Spleen (tissue), 11 donors: ENCODE measurements around the gene MAGI2. TPM values are rescaled to one million over a fixed set of nuclear protein-coding genes. Genes with fewer than 3 reads are reported as not detected.

Experiments used
- DNase-seq: peaks from one replicate; pipeline ENCODE4 v3.0.0-alpha.2; 2020
- H3K27ac ChIP-seq, 8 donors: fragments of 200-600 bp; sonication (generic) in 7 of 8; 1 replicate in 4 of 8; 2 replicates in 4 of 8; pipeline versions ENCODE4 v1.5.0 to v1.8.0; 2016 to 2021; ENCODE audit warnings: inconsistent platforms in 4 of 8, mild to moderate bottlenecking in 4 of 8, moderate library complexity in 1 of 8
- H3K27me3 ChIP-seq, 7 donors: fragments of 200-600 bp; sonication (generic) in 6 of 7; replicated peaks in 1 of 7; 1 replicate in 4 of 7; 2 replicates in 3 of 7; pipeline versions ENCODE4 v1.5.0 to v1.8.0; 2016 to 2021; ENCODE audit warnings: inconsistent platforms in 3 of 7, mild to moderate bottlenecking in 1 of 7
- H3K36me3 ChIP-seq, 6 donors: fragments of 200-600 bp; sonication (generic) in 5 of 6; 1 replicate in 4 of 6; 2 replicates in 2 of 6; pipeline versions ENCODE4 v1.5.0 to v1.8.0; 2016 to 2021; ENCODE audit warnings: inconsistent platforms in 2 of 6
- H3K4me1 ChIP-seq, 6 donors: fragments of 200-600 bp; sonication (generic) in 5 of 6; 1 replicate in 3 of 6; 2 replicates in 3 of 6; pipeline versions ENCODE4 v1.5.0 to v1.8.0; 2016 to 2021; ENCODE audit warnings: inconsistent platforms in 3 of 6
- H3K4me3 ChIP-seq, 8 donors: fragments of 200-600 bp; sonication (generic) in 7 of 8; 1 replicate in 4 of 8; 2 replicates in 4 of 8; pipeline versions ENCODE4 v1.5.0 to v1.8.0; 2016 to 2021; ENCODE audit warnings: inconsistent platforms in 4 of 8, mild to moderate bottlenecking in 4 of 8, moderate library complexity in 2 of 8
- H3K9me3 ChIP-seq, 8 donors: fragments of 200-600 bp; sonication (generic) in 7 of 8; 1 replicate in 4 of 8; 2 replicates in 4 of 8; pipeline versions ENCODE4 v1.5.0 to v1.8.0; 2016 to 2021; ENCODE audit warnings: inconsistent platforms in 4 of 8
- POLR2A ChIP-seq, 3 donors: fragments of 450-650 bp; IDR thresholded peaks; one replicate each; pipeline ENCODE4 v1.5.1; 2017; ENCODE audit warnings: antibody characterized with exemption in 3 of 3, mild to moderate bottlenecking in 1 of 3
- POLR2AphosphoS5 ChIP-seq, 3 donors: sonication (generic); formaldehyde crosslinking; IDR thresholded peaks; one replicate each; pipeline ENCODE4 v1.5.1; 2017; ENCODE audit warnings: antibody characterized with exemption in 3 of 3
- WGBS, 5 donors: extraction: QIAGEN DNeasy Blood & Tissue Kit in 3 of 5; methylation state at CpG; one replicate each; pipeline versions ENCODE4 v1.1.5 to v1.1.7; 2013 to 2018; 5-methylcytosine and 5-hydroxymethylcytosine counted together
- intact Hi-C: fragments of 100-400 bp; cut with DNase I; formaldehyde crosslinking; loops from one replicate; pipeline ENCODE4 v1.15.0; 2023; ENCODE audit warnings: low total_unique reads
- polyA plus RNA-seq, 3 donors: library from polyadenylated mRNA; stranded (reverse); fragments of 200-250 nt; gene quantifications; one replicate each; pipeline ENCODE4 v1.2.1, GENCODE V29; 2013
- total RNA-seq, 7 donors: library from RNA; depleted of rRNA in 3 of 7; stranded (reverse); fragments of >200 nt in 3 of 7; fragmentation: NEBNext Ultra II Directional in 4 of 7; extraction: Animal tissue kit (Norgen Biotek cat#: 25700) in 4 of 7; gene quantifications; one replicate each; pipeline versions ENCODE4 v1.1.0 to v1.2.1, GENCODE V29; 2016 to 2021
- TF ChIP-seq, protein P1 (sequence below), 11 experiments: fragments of 200-600 bp in 7 of 11; fragments of 450-650 bp in 4 of 11; sonication (generic) in 4 of 11; IDR thresholded peaks in 8 of 11; conservative IDR thresholded peaks in 3 of 11; 1 replicate in 7 of 11; 2 replicates in 4 of 11; pipeline versions ENCODE4 v1.4.0 to v1.8.0; 2016 to 2021; ENCODE audit warnings: antibody characterized with exemption in 11 of 11, inconsistent platforms in 4 of 11, mild to moderate bottlenecking in 1 of 11
- donor health status: healthy with polysubstance abuse.
- donor health status: DM: no; HTN: no; CAD: no; lungs with moderate emphysema.
- donor health status: DM: no; HTN: no; CAD: no.
- donor health status: Bipolar disorder and iron deficiency.
- donor health status: healthy.
- donor health status: DM: no; HTN: no; CAD: no.
- donor health status: DM: yes; HTN: yes; CAD: no.

Gene MAGI2
- total and polyA plus RNA-seq, 10 donors, result 0.74 to 18.1 (median 11.1) TPM

DNA sequence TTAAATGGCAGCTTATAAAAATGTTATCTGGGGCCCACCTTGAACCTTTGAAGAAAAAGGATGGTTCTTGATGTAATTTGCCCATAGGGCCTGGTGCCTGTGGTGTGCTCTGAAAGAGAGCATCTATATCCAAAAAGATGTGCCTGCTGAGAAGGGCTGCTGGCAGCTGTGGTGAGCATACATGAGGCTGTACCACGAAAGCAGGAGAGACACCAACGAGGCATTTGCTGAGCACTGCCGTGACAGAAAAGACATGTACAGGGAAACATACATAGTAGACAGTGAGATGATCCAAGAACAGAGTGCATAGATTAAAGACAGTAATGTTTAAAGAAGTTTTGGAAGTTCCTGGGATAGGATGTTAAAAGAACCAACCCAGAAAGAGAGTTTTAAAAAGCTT, 990.4 kb downstream of the MAGI2 start:
- no peaks in the 10 kb centered on the region for H3K36me3 ChIP-seq
- H3K4me3 ChIP-seq, result no peak overlapping the region
- intact Hi-C loops, result no loop called here
- no peaks in the 10 kb centered on the region for H3K4me1 ChIP-seq
- DNase-seq, result no peak
- no peak overlapping the region for H3K27ac ChIP-seq
- TF ChIP-seq, protein P1, sequence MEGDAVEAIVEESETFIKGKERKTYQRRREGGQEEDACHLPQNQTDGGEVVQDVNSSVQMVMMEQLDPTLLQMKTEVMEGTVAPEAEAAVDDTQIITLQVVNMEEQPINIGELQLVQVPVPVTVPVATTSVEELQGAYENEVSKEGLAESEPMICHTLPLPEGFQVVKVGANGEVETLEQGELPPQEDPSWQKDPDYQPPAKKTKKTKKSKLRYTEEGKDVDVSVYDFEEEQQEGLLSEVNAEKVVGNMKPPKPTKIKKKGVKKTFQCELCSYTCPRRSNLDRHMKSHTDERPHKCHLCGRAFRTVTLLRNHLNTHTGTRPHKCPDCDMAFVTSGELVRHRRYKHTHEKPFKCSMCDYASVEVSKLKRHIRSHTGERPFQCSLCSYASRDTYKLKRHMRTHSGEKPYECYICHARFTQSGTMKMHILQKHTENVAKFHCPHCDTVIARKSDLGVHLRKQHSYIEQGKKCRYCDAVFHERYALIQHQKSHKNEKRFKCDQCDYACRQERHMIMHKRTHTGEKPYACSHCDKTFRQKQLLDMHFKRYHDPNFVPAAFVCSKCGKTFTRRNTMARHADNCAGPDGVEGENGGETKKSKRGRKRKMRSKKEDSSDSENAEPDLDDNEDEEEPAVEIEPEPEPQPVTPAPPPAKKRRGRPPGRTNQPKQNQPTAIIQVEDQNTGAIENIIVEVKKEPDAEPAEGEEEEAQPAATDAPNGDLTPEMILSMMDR (IDR thresholded peaks at IDR 0.05 in 8 of 11, conservative IDR thresholded peaks at IDR 0.05 in 3 of 11), result no peak
- TF ChIP-seq POLR2A (IDR thresholded peaks at IDR 0.05), result no peak
- no peak for TF ChIP-seq POLR2AphosphoS5 (IDR thresholded peaks at IDR 0.05)
- WGBS, 5 donors, result 88 to 97% (median 90%) methylated on average over 3 of the region's 3 CpGs
- H3K27me3 ChIP-seq, result no peaks in the 10 kb centered on the region
- no peaks in the 10 kb centered on the region for H3K9me3 ChIP-seq

DNA sequence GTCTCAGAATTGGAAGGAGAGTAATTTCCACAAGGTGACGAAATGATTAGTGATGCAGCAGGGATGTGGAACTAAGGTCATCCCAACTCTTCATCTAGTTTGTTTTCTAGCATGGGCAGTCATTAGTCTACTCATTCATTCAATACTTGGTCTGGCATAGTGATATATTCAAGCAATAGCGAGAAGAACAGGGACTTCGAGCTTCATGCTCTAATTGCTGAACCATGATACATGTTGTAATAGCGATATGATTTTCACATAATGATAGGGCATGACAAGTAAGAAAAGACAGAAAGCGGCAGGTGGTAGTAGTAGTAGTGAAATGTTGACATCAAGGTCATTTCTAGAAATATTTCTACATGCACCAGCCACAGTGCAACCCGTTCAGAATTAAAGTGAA, 1002.8 kb downstream of the MAGI2 start:
- Histone ChIP-seq H3K4me1 (no peaks in the 10 kb centered on the region), H3K27me3 (no peaks in the 10 kb centered on the region), H3K36me3 (no peaks in the 10 kb centered on the region), H3K4me3 (no peak overlapping the region), H3K27ac (no peak overlapping the region), H3K9me3 (no peaks in the 10 kb centered on the region)
- WGBS, 5 donors, result 68 to 77% (median 74%) methylated on average over 6 of the region's 6 CpGs
- intact Hi-C loops, result no loop called here
- no peak for TF ChIP-seq POLR2A (IDR thresholded peaks at IDR 0.05)
- no peak for TF ChIP-seq POLR2AphosphoS5 (IDR thresholded peaks at IDR 0.05)
- TF ChIP-seq, protein P1 (IDR thresholded peaks at IDR 0.05 in 8 of 11, conservative IDR thresholded peaks at IDR 0.05 in 3 of 11), result no peak
- no peak for DNase-seq

DNA sequence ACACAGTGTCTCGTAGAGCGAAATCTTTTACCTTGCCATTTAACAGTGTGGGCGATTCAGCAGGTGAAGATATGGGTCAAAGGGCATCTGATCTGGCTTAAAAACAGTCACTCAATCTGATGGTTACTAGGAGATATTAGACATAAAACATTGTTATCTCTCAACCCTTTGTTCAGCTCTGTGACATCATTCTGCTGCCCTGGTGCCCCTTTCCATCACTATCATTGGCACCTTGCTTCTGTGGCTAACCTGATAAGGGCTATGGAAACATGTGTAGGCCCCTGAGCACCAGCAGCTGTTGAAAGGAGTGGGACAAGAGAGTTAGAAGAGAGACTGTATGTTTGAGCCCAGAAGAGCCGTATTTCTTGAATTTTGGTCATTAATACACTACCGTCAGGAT, 1004.6 kb downstream of the MAGI2 start:
- 89 to 96% (median 94%) methylated on average over 5 of the region's 5 CpGs for WGBS, 5 donors
- H3K4me3 ChIP-seq, result no peak overlapping the region
- no peaks in the 10 kb centered on the region for H3K27me3 ChIP-seq
- intact Hi-C loops, result no loop called here
- no peaks in the 10 kb centered on the region for H3K9me3 ChIP-seq
- no peaks in the 10 kb centered on the region for H3K36me3 ChIP-seq
- DNase-seq, result no peak
- no peaks in the 10 kb centered on the region for H3K4me1 ChIP-seq
- TF ChIP-seq POLR2A (IDR thresholded peaks at IDR 0.05), result no peak
- TF ChIP-seq, protein P1 (IDR thresholded peaks at IDR 0.05 in 8 of 11, conservative IDR thresholded peaks at IDR 0.05 in 3 of 11), result no peak
- no peak overlapping the region for H3K27ac ChIP-seq

DNA sequence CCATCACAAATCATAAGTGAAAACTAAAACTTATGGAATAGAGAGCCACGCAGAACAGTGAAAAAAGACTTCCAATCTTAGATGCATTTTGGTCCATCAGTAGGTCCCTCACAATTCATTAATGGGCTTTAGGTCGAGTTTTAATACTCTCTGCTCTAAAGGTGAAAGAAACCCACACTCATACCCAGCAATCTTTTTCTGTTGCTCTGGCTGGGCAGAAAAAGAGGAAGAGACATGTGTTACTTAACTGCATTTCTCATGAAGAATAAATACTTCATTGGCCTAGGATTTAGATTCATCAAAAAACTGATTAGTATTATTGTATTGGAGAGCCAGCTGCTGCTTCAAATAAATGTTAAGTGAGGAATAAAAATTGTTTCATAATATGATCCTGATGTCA, 1009.2 kb downstream of the MAGI2 start:
- no peak overlapping the region for H3K27ac ChIP-seq
- no peaks in the 10 kb centered on the region for H3K36me3 ChIP-seq
- no peak for DNase-seq
- H3K4me3 ChIP-seq, result no peak overlapping the region
- TF ChIP-seq, protein P1 (IDR thresholded peaks at IDR 0.05 in 8 of 11, conservative IDR thresholded peaks at IDR 0.05 in 3 of 11), result no peak
- TF ChIP-seq POLR2A (IDR thresholded peaks at IDR 0.05) (no peak), POLR2AphosphoS5 (IDR thresholded peaks at IDR 0.05) (no peak)
- no peaks in the 10 kb centered on the region for H3K4me1 ChIP-seq
- no peaks in the 10 kb centered on the region for H3K9me3 ChIP-seq
- no peaks in the 10 kb centered on the region for H3K27me3 ChIP-seq
- intact Hi-C loops, result no loop called here
- 34 to 66% (median 65%) methylated on average over 2 of the region's 2 CpGs for WGBS, 5 donors
